Type B pancreatic cell (in vitro differentiated cells): ENCODE measurements around the gene MRPL37. TPM values are rescaled to one million over a fixed set of nuclear protein-coding genes. Genes with fewer than 3 reads are reported as not detected.

Experiments
- DNase-seq: peaks from one replicate; pipeline ENCODE4 v3.0.0; 2021; ENCODE audit warnings: mixed read lengths; ENCODE audit not compliant: unreplicated experiment; ENCODE audit errors: extremely low spot score
- H3K27ac Mint-ChIP-seq: 2 replicates; pipeline ENCODE4 v1.8.0; 2021; ENCODE audit warnings: mild to moderate bottlenecking, mixed read lengths
- H3K27me3 Mint-ChIP-seq: 2 replicates; pipeline ENCODE4 v1.8.0; 2021; ENCODE audit warnings: mixed read lengths
- H3K36me3 Mint-ChIP-seq: 2 replicates; pipeline ENCODE4 v1.8.0; 2021; ENCODE audit warnings: mixed read lengths
- H3K4me1 Mint-ChIP-seq: one replicate; pipeline ENCODE4 v1.8.0; 2021; ENCODE audit warnings: mixed read lengths; ENCODE audit not compliant: unreplicated experiment
- H3K4me3 Mint-ChIP-seq: 2 replicates; pipeline ENCODE4 v1.8.0; 2021; ENCODE audit warnings: mild to moderate bottlenecking, mixed read lengths
- H3K9me3 Mint-ChIP-seq: 2 replicates; pipeline ENCODE4 v1.8.0; 2021; ENCODE audit warnings: mixed read lengths
- total RNA-seq: library from RNA; stranded (reverse); gene quantifications from 2 replicates; pipeline ENCODE4 v1.2.1, GENCODE V29; 2021; ENCODE audit warnings: low replicate concordance
- TF ChIP-seq, protein P1 (sequence below): fragments of 200-600 bp; sonication (generic); conservative IDR thresholded peaks from 2 replicates; pipeline ENCODE4 v1.5.0; 2021; ENCODE audit warnings: antibody characterized with exemption, mild to moderate bottlenecking

The MRPL37 gene
- total RNA-seq, 1 donor from 2014 or later = 78.4 TPM

DNA sequence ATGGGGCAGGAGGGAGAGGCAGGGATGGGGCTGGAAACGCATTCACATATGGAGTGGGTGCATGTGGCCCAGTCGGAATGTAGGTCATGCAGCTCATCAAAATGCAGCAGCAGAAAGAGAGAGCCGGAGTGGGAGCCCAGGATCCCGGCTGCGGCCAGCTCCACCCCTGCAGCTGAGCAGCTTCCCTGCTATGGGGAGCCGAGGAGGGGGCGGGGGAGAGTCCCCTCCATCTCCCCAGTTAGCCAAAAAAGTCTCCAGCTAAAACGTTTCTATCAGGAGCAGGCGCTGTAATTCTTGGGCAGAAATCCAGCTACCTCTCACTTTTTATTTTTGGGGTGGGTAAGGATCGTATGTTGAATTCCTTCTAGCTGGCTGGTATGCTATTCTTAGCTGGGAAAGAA lies 39.7 kb downstream of the MRPL37 start:
- TF ChIP-seq, protein P1, sequence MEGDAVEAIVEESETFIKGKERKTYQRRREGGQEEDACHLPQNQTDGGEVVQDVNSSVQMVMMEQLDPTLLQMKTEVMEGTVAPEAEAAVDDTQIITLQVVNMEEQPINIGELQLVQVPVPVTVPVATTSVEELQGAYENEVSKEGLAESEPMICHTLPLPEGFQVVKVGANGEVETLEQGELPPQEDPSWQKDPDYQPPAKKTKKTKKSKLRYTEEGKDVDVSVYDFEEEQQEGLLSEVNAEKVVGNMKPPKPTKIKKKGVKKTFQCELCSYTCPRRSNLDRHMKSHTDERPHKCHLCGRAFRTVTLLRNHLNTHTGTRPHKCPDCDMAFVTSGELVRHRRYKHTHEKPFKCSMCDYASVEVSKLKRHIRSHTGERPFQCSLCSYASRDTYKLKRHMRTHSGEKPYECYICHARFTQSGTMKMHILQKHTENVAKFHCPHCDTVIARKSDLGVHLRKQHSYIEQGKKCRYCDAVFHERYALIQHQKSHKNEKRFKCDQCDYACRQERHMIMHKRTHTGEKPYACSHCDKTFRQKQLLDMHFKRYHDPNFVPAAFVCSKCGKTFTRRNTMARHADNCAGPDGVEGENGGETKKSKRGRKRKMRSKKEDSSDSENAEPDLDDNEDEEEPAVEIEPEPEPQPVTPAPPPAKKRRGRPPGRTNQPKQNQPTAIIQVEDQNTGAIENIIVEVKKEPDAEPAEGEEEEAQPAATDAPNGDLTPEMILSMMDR = no peak
- Mint-ChIP-seq H3K4me3 (no peak overlapping the region), H3K27me3 (no peaks in the 10 kb centered on the region), H3K9me3 (no peaks in the 10 kb centered on the region), H3K27ac (no peak overlapping the region), H3K4me1 (no peaks in the 10 kb centered on the region), H3K36me3 (peaks cover 23% of the 10 kb centered on the region)
- no peak for DNase-seq

- peaks cover 23% of the 10 kb centered on the region for H3K36me3 Mint-ChIP-seq
- no peaks in the 10 kb centered on the region for H3K27me3 Mint-ChIP-seq
- H3K27ac Mint-ChIP-seq = no peak overlapping the region
- TF ChIP-seq, protein P1 = no peak
- no peaks in the 10 kb centered on the region for H3K9me3 Mint-ChIP-seq
- H3K4me1 Mint-ChIP-seq = no peaks in the 10 kb centered on the region
- DNase-seq = no peak
- H3K4me3 Mint-ChIP-seq = no peak overlapping the region
Measured at GRCh38 chr1:54240741-54241335, 40.9 kb downstream of the MRPL37 start.

- peaks cover 22% of the 10 kb centered on the region for H3K36me3 Mint-ChIP-seq
- no peaks in the 10 kb centered on the region for H3K9me3 Mint-ChIP-seq
- H3K27ac Mint-ChIP-seq = no peak overlapping the region
- no peak overlapping the region for H3K4me3 Mint-ChIP-seq
- H3K4me1 Mint-ChIP-seq = no peaks in the 10 kb centered on the region
- no peak for DNase-seq
- H3K27me3 Mint-ChIP-seq = no peaks in the 10 kb centered on the region
- TF ChIP-seq, protein P1 = no peak
Measured at GRCh38 chr1:54241364-54241763, 41.4 kb downstream of the MRPL37 start.

DNA sequence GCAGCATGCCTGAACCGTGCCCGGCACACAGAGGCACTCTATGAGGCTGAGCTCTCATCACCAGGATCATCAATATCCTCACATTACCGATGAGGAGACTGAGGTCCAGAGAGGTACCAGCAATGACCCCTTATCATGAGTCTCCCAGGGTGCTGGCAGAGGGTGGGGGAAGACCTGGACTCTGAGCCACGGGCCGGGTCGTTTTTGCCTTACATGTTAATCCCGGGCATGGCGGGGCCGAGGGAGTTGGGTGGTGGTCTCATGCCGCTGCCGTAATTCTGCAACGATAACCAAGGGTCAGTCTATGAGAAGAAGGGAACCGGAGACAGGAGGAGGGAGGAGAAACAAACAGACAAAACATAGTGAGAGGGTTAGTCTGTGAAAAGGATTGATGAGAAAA lies 43.1 kb downstream of the MRPL37 start:
- Mint-ChIP-seq H3K36me3 (peaks cover 11% of the 10 kb centered on the region), H3K27ac (no peak overlapping the region), H3K4me3 (no peak overlapping the region), H3K27me3 (no peaks in the 10 kb centered on the region), H3K4me1 (no peaks in the 10 kb centered on the region), H3K9me3 (no peaks in the 10 kb centered on the region)
- DNase-seq = no peak
- TF ChIP-seq, protein P1 = no peak

DNA sequence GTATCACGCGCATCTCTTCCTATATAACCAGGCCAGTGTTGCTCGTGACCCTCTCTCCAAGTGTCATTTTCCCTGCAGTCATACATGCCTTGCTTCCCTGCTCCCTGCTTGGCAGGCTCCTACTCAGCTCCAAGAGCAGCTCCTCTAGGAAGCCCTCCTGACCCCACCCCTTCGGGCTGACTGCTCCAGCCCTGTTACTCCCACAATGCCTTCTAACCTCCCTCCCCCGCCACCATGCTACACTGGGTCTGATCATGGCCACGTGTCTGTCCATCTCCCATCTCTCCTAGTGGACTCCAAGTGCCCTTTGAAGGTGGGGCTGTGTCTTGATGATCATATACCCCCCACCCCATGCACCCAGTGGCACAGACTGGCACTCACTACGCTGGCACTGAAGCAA lies 44.7 kb downstream of the MRPL37 start:
- H3K4me1 Mint-ChIP-seq = no peaks in the 10 kb centered on the region
- no peak for DNase-seq
- H3K36me3 Mint-ChIP-seq = peaks cover 11% of the 10 kb centered on the region
- no peaks in the 10 kb centered on the region for H3K9me3 Mint-ChIP-seq
- H3K27ac Mint-ChIP-seq = peak overlapping the region; percentile 34
- no peak overlapping the region for H3K4me3 Mint-ChIP-seq
- no peaks in the 10 kb centered on the region for H3K27me3 Mint-ChIP-seq
- TF ChIP-seq, protein P1 = no peak

- H3K4me1 Mint-ChIP-seq = no peaks in the 10 kb centered on the region
- TF ChIP-seq, protein P1 = no peak
- H3K36me3 Mint-ChIP-seq = peaks cover 11% of the 10 kb centered on the region
- DNase-seq = no peak
- no peaks in the 10 kb centered on the region for H3K27me3 Mint-ChIP-seq
- no peaks in the 10 kb centered on the region for H3K9me3 Mint-ChIP-seq
- H3K4me3 Mint-ChIP-seq = no peak overlapping the region
- no peak overlapping the region for H3K27ac Mint-ChIP-seq
Measured at GRCh38 chr1:54245501-54245900, 45.5 kb downstream of the MRPL37 start.
